B cell (primary cell): Measurements from ENCODE around the gene LIN54. TPM values are rescaled to one million over a fixed set of nuclear protein-coding genes. Genes with fewer than 3 reads are reported as not detected.

Source experiments
- ATAC-seq: fragments of 200-7000 bp; cut with Tn5 transposase; one replicate; pipeline ENCODE4 v1.10.0; 2021; ENCODE audit warnings: low read depth, mild to moderate bottlenecking, moderate number of reproducible peaks, moderate library complexity
- CTCF ChIA-PET: fragments of 350-600 bp; sonication (Branson Sonifier 250); formaldehyde crosslinking; loops from one replicate; lab custom pipeline; 2021; ENCODE audit warnings: antibody characterized with exemption, inconsistent platforms; lab: Charles Lee
- POLR2A ChIA-PET: fragments of 350-600 bp; sonication (Branson Sonifier 250); formaldehyde crosslinking; loops from one replicate; lab custom pipeline; 2021; ENCODE audit warnings: antibody characterized with exemption; lab: Charles Lee
- DNase-seq: peaks from one replicate; pipeline ENCODE4 v3.0.0; 2013
- H2AFZ ChIP-seq: 2 replicates; pipeline ENCODE4 v1.6.1; 2012; ENCODE audit warnings: mild to moderate bottlenecking, low read depth, low read length; ENCODE audit not compliant: insufficient read depth, poor library complexity, severe bottlenecking
- H3K27ac ChIP-seq, 2 donors: 1 replicate in 1 of 2; 2 replicates in 1 of 2; pipeline ENCODE4 v1.5.1; 2012 to 2013; ENCODE audit warnings: low read length in 2 of 2, mild to moderate bottlenecking in 2 of 2, moderate library complexity in 1 of 2
- H3K27me3 ChIP-seq, 4 experiments: fragments of 200-600 bp in 1 of 4; sonication (generic) in 1 of 4; replicated peaks in 1 of 4; 1 replicate in 2 of 4; 2 replicates in 2 of 4; pipeline versions ENCODE4 v1.6.1 to v1.7.0; 2013 to 2016; ENCODE audit warnings: low read length in 3 of 4, mild to moderate bottlenecking in 2 of 4, mixed read lengths in 1 of 4, moderate library complexity in 1 of 4; ENCODE audit not compliant: insufficient read depth in 4 of 4, control insufficient read depth in 3 of 4; ENCODE audit errors: control extremely low read depth in 1 of 4
- H3K36me3 ChIP-seq, 2 experiments: replicated peaks in 1 of 2; 1 replicate in 1 of 2; 2 replicates in 1 of 2; pipeline versions ENCODE4 v1.6.1 to v1.7.1; 2013; ENCODE audit warnings: low read length in 1 of 2; ENCODE audit not compliant: insufficient read depth in 2 of 2, control insufficient read depth in 1 of 2; ENCODE audit errors: control extremely low read depth in 1 of 2, extremely low read depth in 1 of 2
- H3K4me1 ChIP-seq, 2 donors: fragments of 200-600 bp in 1 of 2; sonication (generic) in 1 of 2; 1 replicate in 1 of 2; 2 replicates in 1 of 2; pipeline versions ENCODE4 v1.5.1 to v1.6.1; 2013 to 2017; ENCODE audit warnings: low read length in 2 of 2; ENCODE audit not compliant: control insufficient read depth in 2 of 2, insufficient read depth in 2 of 2
- H3K4me2 ChIP-seq: replicated peaks from 2 replicates; pipeline ENCODE3; 2012; ENCODE audit warnings: mild to moderate bottlenecking, low read depth, low read length; ENCODE audit not compliant: poor library complexity, severe bottlenecking
- H3K4me3 ChIP-seq, 5 experiments: fragments of 200-600 bp in 1 of 5; sonication (generic) in 1 of 5; 1 replicate in 3 of 5; 2 replicates in 2 of 5; pipeline versions ENCODE4 v1.5.1 to v1.7.0; 2011 to 2016; ENCODE audit warnings: low read length in 4 of 5, mild to moderate bottlenecking in 4 of 5, low read depth in 2 of 5, control low read depth in 1 of 5, moderate library complexity in 1 of 5; ENCODE audit not compliant: insufficient read depth in 1 of 5; ENCODE audit errors: control extremely low read depth in 1 of 5, extremely low read depth in 1 of 5
- H3K79me2 ChIP-seq: fragments of 200-600 bp; sonication (generic); one replicate; pipeline ENCODE4 v1.6.0; 2016; ENCODE audit warnings: low read length; ENCODE audit not compliant: control insufficient read depth, insufficient read depth
- H3K9ac ChIP-seq: fragments of 200-600 bp; sonication (generic); 2 replicates; pipeline ENCODE4 v1.6.1; 2017; ENCODE audit warnings: mild to moderate bottlenecking, low read length, moderate library complexity
- H3K9me3 ChIP-seq, 3 donors: one replicate each; pipeline versions ENCODE4 v1.6.1 to v1.7.1; 2013; ENCODE audit warnings: low read length in 2 of 3; ENCODE audit not compliant: control insufficient read depth in 2 of 3, insufficient read depth in 1 of 3; ENCODE audit errors: control extremely low read depth in 1 of 3
- H4K20me1 ChIP-seq: 2 replicates; pipeline ENCODE4 v1.6.0; 2012; ENCODE audit warnings: mild to moderate bottlenecking, low read length; ENCODE audit not compliant: insufficient read depth, control insufficient read depth, poor library complexity, severe bottlenecking
- H3K27ac Mint-ChIP-seq: one replicate; pipeline ENCODE4 v1.8.0; 2021; ENCODE audit warnings: mixed read lengths
- H3K27me3 Mint-ChIP-seq: one replicate; pipeline ENCODE4 v1.8.0; 2021; ENCODE audit warnings: mixed read lengths
- H3K4me1 Mint-ChIP-seq: one replicate; pipeline ENCODE4 v1.8.0; 2021; ENCODE audit warnings: mixed read lengths
- H3K4me3 Mint-ChIP-seq: one replicate; pipeline ENCODE4 v1.8.0; 2021; ENCODE audit warnings: mixed read lengths
- H3K9me3 Mint-ChIP-seq: one replicate; pipeline ENCODE4 v1.8.0; 2022; ENCODE audit warnings: mixed read lengths; ENCODE audit not compliant: insufficient read depth
- CTCF ChIP-seq: fragments of 200-600 bp; IDR thresholded peaks from one replicate; pipeline ENCODE4 v1.8.0; 2022; ENCODE audit warnings: antibody characterized with exemption, mild to moderate bottlenecking
- EZH2 ChIP-seq: IDR thresholded peaks from 2 replicates; pipeline ENCODE4 v1.6.1; 2012; ENCODE audit warnings: borderline replicate concordance, low read depth, mild to moderate bottlenecking, moderate library complexity, low read length; ENCODE audit not compliant: insufficient read depth, poor library complexity, severe bottlenecking
- WGBS: methylation state at CpG from one replicate; pipeline ENCODE4 v1.1.5; 2013; ENCODE audit warnings: missing lambda C conversion rate; ENCODE audit not compliant: insufficient coverage; 5-methylcytosine and 5-hydroxymethylcytosine counted together
- intact Hi-C: fragments of 100-400 bp; cut with micrococcal nuclease; formaldehyde crosslinking; loops from one replicate; pipeline ENCODE4 v1.10.0; 2022
- polyA plus RNA-seq: library from polyadenylated mRNA; depleted of rRNA; stranded (reverse); fragments of >200 nt; gene quantifications from 2 replicates; pipeline ENCODE4 v1.2.3, GENCODE V29; 2012
- total RNA-seq, 2 donors: library from RNA; stranded (reverse); fragments of 120-200 nt in 1 of 2; gene quantifications; 1 replicate in 1 of 2; 2 replicates in 1 of 2; pipeline versions ENCODE4 v1.2.3 to v1.2.4, GENCODE V29; 2013 to 2022

The LIN54 gene
- total and polyA plus RNA-seq, 2 donors (not counting 1 experiment from before 2014, with no cell fraction given), result 3.8 to 19.2 TPM

DNA sequence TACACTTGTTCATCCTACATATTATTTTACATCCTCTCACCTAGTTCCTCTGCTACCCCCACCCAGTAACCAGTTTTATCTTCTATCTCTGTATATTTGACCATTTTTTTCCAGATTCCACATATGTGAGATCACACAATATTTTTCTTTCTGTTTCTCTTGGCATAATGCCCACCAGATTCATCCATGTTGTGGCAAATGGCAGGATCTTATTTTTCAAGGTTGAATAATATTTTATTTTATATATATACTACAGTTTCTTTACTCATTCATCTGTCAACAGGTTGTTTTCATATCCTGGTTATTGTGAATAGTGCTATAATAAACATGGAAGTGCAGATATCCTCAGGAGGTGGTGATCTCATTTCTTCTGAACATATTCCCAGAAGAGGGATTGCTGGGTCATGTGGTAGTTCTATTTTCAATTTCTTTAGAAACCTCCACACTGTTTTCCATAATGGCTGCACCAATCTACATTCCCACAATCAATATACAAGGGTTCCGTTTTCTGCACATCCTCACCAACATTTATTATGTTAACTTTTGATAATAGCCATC, 61.9 kb downstream of the LIN54 start:
- no peak overlapping the region for H2AFZ ChIP-seq
- peaks cover 1 to 5% of the 10 kb centered on the region in 2 experiments for H3K36me3 ChIP-seq
- ATAC-seq (no peak), DNase-seq (no peak)
- Mint-ChIP-seq H3K27me3 (no peaks in the 10 kb centered on the region), H3K4me3 (no peak overlapping the region), H3K4me1 (no peaks in the 10 kb centered on the region), H3K27ac (no peak overlapping the region), H3K9me3 (no peaks in the 10 kb centered on the region)
- no peaks in the 10 kb centered on the region for H4K20me1 ChIP-seq
- no peaks in the 10 kb centered on the region for H3K79me2 ChIP-seq
- WGBS, result no CpG with 5 or more reads among the region's 1 CpG
- no peak overlapping the region for H3K4me3 ChIP-seq
- no peaks in the 10 kb centered on the region for H3K4me1 ChIP-seq
- peaks cover 0 to 4% (median 0%) of the 10 kb centered on the region in 3 donors for H3K9me3 ChIP-seq
- intact Hi-C loops, result no loop called here
- no peak overlapping the region for H3K9ac ChIP-seq
- CTCF ChIA-PET, result no interaction called here
- POLR2A ChIA-PET, result no interaction called here
- H3K27me3 ChIP-seq, result no peaks in the 10 kb centered on the region
- no peak overlapping the region for H3K27ac ChIP-seq
- TF ChIP-seq CTCF (no peak), EZH2 (no peak)
- H3K4me2 ChIP-seq, result no peak overlapping the region

DNA sequence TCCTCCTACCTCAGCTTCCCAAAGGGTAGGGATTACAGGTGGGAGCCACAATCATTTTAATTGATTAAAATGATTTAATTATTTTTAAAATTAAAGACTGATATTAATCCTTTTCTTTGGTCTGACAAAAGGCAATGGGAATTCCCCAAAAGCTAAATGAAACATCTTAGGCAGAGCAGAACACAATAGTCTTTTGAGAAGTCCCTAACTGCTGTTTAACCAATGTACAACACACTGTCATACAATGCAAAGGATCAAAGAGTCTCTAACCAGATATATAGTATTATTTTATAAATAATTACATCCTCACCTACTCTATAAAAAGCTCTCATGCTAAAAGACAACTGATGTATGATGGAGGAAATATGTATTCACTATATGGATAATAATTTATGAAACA, 63.1 kb downstream of the LIN54 start:
- no peak for ATAC-seq
- H3K27ac ChIP-seq, result no peak overlapping the region
- no peaks in the 10 kb centered on the region for H3K79me2 ChIP-seq
- Mint-ChIP-seq H3K4me1 (no peaks in the 10 kb centered on the region), H3K9me3 (no peaks in the 10 kb centered on the region), H3K27ac (no peak overlapping the region), H3K27me3 (no peaks in the 10 kb centered on the region), H3K4me3 (no peak overlapping the region)
- TF ChIP-seq CTCF (no peak), EZH2 (no peak)
- H3K4me2 ChIP-seq, result no peak overlapping the region
- intact Hi-C loops, result no loop called here
- ChIA-PET CTCF (no interaction called here), POLR2A (no interaction called here)
- no peak overlapping the region for H2AFZ ChIP-seq
- no peaks in the 10 kb centered on the region for H3K27me3 ChIP-seq
- H3K9ac ChIP-seq, result no peak overlapping the region
- peaks cover 0 to 5% of the 10 kb centered on the region in 2 experiments for H3K36me3 ChIP-seq
- no peaks in the 10 kb centered on the region for H4K20me1 ChIP-seq
- H3K9me3 ChIP-seq, result no peaks in the 10 kb centered on the region
- no peak overlapping the region for H3K4me3 ChIP-seq
- no peak for DNase-seq
- H3K4me1 ChIP-seq, result no peaks in the 10 kb centered on the region
